A673 (cell line): Measurements from ENCODE around the gene FBXW4. TPM values are rescaled to one million over a fixed set of nuclear protein-coding genes. Genes with fewer than 3 reads are reported as not detected.

Source experiments
- BruUV-seq: library from RNA; stranded (reverse); fragments of 400-500 nt; replicated peaks from 2 replicates; lab custom pipeline; 2021; lab: Mats Ljungman, UMichigan
- CTCF ChIA-PET: fragments of 300-600 bp; sonication (Branson Sonifier 250); formaldehyde crosslinking; loops from one replicate; lab custom pipeline; 2022; ENCODE audit warnings: antibody characterized with exemption; lab: Charles Lee
- POLR2A ChIA-PET: fragments of 300-600 bp; sonication (Branson Sonifier 250); formaldehyde crosslinking; loops from one replicate; lab custom pipeline; 2022; ENCODE audit warnings: antibody characterized with exemption; ENCODE audit not compliant: low non-redundant PET; lab: Charles Lee
- DNase-seq: peaks from one replicate; pipeline ENCODE4 v3.0.0-alpha.2; 2015; ENCODE audit warnings: low spot score
- H3K27ac ChIP-seq: fragments of 200-600 bp; sonication (generic); 2 replicates; pipeline ENCODE4 v1.5.1; 2016; ENCODE audit warnings: mixed run types, low read depth, mild to moderate bottlenecking, mixed read lengths, antibody characterized with exemption, low read length; ENCODE audit not compliant: poor library complexity, severe bottlenecking
- H3K27me3 ChIP-seq: fragments of 200-600 bp; sonication (generic); replicated peaks from 2 replicates; pipeline ENCODE4 v1.6.1; 2017; ENCODE audit warnings: mixed run types, low read depth, mild to moderate bottlenecking, mixed read lengths, antibody characterized with exemption, low read length; ENCODE audit not compliant: insufficient read depth, poor library complexity
- H3K36me3 ChIP-seq: fragments of 200-600 bp; sonication (generic); 2 replicates; pipeline ENCODE4 v1.6.1; 2016; ENCODE audit warnings: mixed run types, mild to moderate bottlenecking, mixed read lengths, antibody characterized with exemption, low read length; ENCODE audit not compliant: insufficient read depth, poor library complexity, severe bottlenecking
- H3K4me1 ChIP-seq: fragments of 200-600 bp; sonication (generic); 2 replicates; pipeline ENCODE4 v1.6.1; 2017; ENCODE audit warnings: mixed run types, mild to moderate bottlenecking, mixed read lengths, antibody characterized with exemption, low read length; ENCODE audit not compliant: insufficient read depth, poor library complexity, severe bottlenecking
- H3K4me3 ChIP-seq: fragments of 200-600 bp; sonication (generic); 2 replicates; pipeline ENCODE4 v1.5.1; 2016; ENCODE audit warnings: low read depth, mixed run types, mild to moderate bottlenecking, mixed read lengths, low read length; ENCODE audit not compliant: poor library complexity, severe bottlenecking
- H3K9me3 ChIP-seq: fragments of 200-600 bp; sonication (generic); 2 replicates; pipeline ENCODE4 v1.6.1; 2016; ENCODE audit warnings: mixed run types, low read depth, mild to moderate bottlenecking, mixed read lengths, antibody characterized with exemption, low read length; ENCODE audit not compliant: poor library complexity, severe bottlenecking
- EZH2 ChIP-seq: fragments of 200-600 bp; sonication (generic); IDR thresholded peaks from 2 replicates; pipeline ENCODE4 v1.6.1; 2017; ENCODE audit warnings: borderline replicate concordance, low read depth, mild to moderate bottlenecking, mixed read lengths, antibody characterized with exemption, low read length; ENCODE audit not compliant: poor library complexity, severe bottlenecking
- intact Hi-C: fragments of 100-400 bp; cut with micrococcal nuclease; formaldehyde crosslinking; loops from one replicate; pipeline ENCODE4 v1.10.0; 2022; ENCODE audit not compliant: unreplicated experiment
- microRNA-seq: library from miRNA; unstranded; fragments of <30 nt; microRNA quantifications from one replicate; pipeline ENCODE4 v1.2.0, GENCODE V29; 2021
- total RNA-seq: library from RNA; stranded (reverse); gene quantifications from 2 replicates; pipeline ENCODE4 v1.2.3, GENCODE V29; 2021
- TF ChIP-seq, protein P1 (sequence below): fragments of 300-800, 200-600 bp; sonication (generic); conservative IDR thresholded peaks from 2 replicates; pipeline ENCODE4 v1.5.1; 2017; ENCODE audit warnings: low read depth, mild to moderate bottlenecking, antibody characterized with exemption, low read length, moderate library complexity, mixed read lengths

FBXW4 gene
- total RNA-seq, 1 experiment from 2014 or later = 19.5 TPM

- no peaks in the 10 kb centered on the region for H3K36me3 ChIP-seq
- ChIA-PET CTCF (interaction anchor here (1.3 kb wide), 1 partner anchor 8 kb away, joined by 4 read pairs; no protein-coding TSS in a partner anchor), POLR2A (no interaction called here)
- H3K9me3 ChIP-seq = no peaks in the 10 kb centered on the region
- intact Hi-C loops = no loop called here
- DNase-seq = no peak
- H3K4me3 ChIP-seq = no peak overlapping the region
- H3K4me1 ChIP-seq = no peaks in the 10 kb centered on the region
- TF ChIP-seq, protein P1, sequence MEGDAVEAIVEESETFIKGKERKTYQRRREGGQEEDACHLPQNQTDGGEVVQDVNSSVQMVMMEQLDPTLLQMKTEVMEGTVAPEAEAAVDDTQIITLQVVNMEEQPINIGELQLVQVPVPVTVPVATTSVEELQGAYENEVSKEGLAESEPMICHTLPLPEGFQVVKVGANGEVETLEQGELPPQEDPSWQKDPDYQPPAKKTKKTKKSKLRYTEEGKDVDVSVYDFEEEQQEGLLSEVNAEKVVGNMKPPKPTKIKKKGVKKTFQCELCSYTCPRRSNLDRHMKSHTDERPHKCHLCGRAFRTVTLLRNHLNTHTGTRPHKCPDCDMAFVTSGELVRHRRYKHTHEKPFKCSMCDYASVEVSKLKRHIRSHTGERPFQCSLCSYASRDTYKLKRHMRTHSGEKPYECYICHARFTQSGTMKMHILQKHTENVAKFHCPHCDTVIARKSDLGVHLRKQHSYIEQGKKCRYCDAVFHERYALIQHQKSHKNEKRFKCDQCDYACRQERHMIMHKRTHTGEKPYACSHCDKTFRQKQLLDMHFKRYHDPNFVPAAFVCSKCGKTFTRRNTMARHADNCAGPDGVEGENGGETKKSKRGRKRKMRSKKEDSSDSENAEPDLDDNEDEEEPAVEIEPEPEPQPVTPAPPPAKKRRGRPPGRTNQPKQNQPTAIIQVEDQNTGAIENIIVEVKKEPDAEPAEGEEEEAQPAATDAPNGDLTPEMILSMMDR = no peak
- TF ChIP-seq EZH2 = no peak
- no peak overlapping the region for H3K27ac ChIP-seq
- peaks cover 3% of the 10 kb centered on the region for H3K27me3 ChIP-seq
- BruUV-seq = no TSS peak
Observed at GRCh38 chr10:101561068-101561915, 133.7 kb downstream of the FBXW4 start.

Small RNAs within 50 kb of the gene (microRNA-seq; reads per million reads assigned to microRNA genes)
- gene MIR3158-1 (not detected), gene MIR3158-2 (not detected)

Other genes with a start within 250 kb of the FBXW4 start
- gene POLL, start 106.9 kb downstream of the FBXW4 start, total RNA-seq = 27.2 and 30.6 TPM in 2 replicates
- gene DPCD, start 106.8 kb downstream of the FBXW4 start, total RNA-seq = 32.5 and 35.4 TPM in 2 replicates
- not detected in 2 replicates for gene FGF8, start 80.9 kb upstream of the FBXW4 start, total RNA-seq
- 94.7 and 98.2 TPM in 2 replicates for gene NPM3, start 88.3 kb upstream of the FBXW4 start, total RNA-seq
- gene OGA, start 123.3 kb upstream of the FBXW4 start, total RNA-seq = 109 and 114 TPM in 2 replicates
- 0.86 and 2.8 TPM in 2 replicates for gene KCNIP2, start 148.6 kb upstream of the FBXW4 start, total RNA-seq